Retina (tissue), 1 donor: Measurements from ENCODE around the gene PAXX.

ENCODE experiments used
- DNase-seq: peaks from one replicate; pipeline ENCODE4 v3.0.0-alpha.2; 2016

Gene PAXX

GRCh38 chr9:136991993-136992818, at the start of gene PAXX:
Gene PAXX, plus strand, starts transcription at chr9:136992422. Its CDS starts 22 bp downstream, at chr9:136992444.
- peak; percentile 78 for DNase-seq

GRCh38 chr9:136942881-136943230, 49.4 kb upstream of the PAXX start:
- DNase-seq = no peak

GRCh38 chr9:136943291-136944211, 48.7 kb upstream of the PAXX start:
- DNase-seq = peak; percentile 48

GRCh38 chr9:136944212-136944518, 48.1 kb upstream of the PAXX start:
- DNase-seq = peak; percentile 58

- DNase-seq = peak; percentile 95
These were observed 47.5 kb upstream of the PAXX start, which contains the start of the genes C8G and FBXW5 for GRCh38 chr9:136944519-136945332. Gene C8G, plus strand, starts transcription at chr9:136945243. Its CDS starts 78 bp downstream, at chr9:136945321. Gene FBXW5, minus strand, starts transcription at chr9:136944738. Its CDS starts 655 bp downstream, at chr9:136944083.

GRCh38 chr9:136945333-136946227, 46.6 kb upstream of the PAXX start:
- DNase-seq = no peak

- DNase-seq = no peak
These were observed 45.8 kb upstream of the PAXX start for GRCh38 chr9:136946228-136947027.

GRCh38 chr9:136947028-136947891, 45.0 kb upstream of the PAXX start:
- DNase-seq = no peak

GRCh38 chr9:136947955-136948510, 44.2 kb upstream of the PAXX start:
- DNase-seq = peak; percentile 71

- DNase-seq = no peak
These were observed 42.9 kb upstream of the PAXX start for GRCh38 chr9:136949239-136949816.

- DNase-seq = peak; percentile 96
These were observed 42.2 kb upstream of the PAXX start for GRCh38 chr9:136949817-136950655.

GRCh38 chr9:136950656-136951276, 41.5 kb upstream of the PAXX start:
- DNase-seq = no peak

GRCh38 chr9:136951541-136952320, 40.5 kb upstream of the PAXX start, which contains the start of gene LCN12:
Gene LCN12, plus strand, starts transcription at chr9:136952273. Its CDS starts 55 bp downstream, at chr9:136952328.
- DNase-seq = no peak

- no peak for DNase-seq
These were observed 39.8 kb upstream of the PAXX start for GRCh38 chr9:136952321-136952850.

GRCh38 chr9:136952876-136953770, 39.1 kb upstream of the PAXX start:
- DNase-seq = no peak
